ENCODE measurements around the gene GSTM4. TPM values are rescaled to one million over a fixed set of nuclear protein-coding genes. Genes with fewer than 3 reads are reported as not detected.

The GSTM4 gene
- total and polyA plus RNA-seq, 9 of the 15 experiments (the other 6 are each of a cell fraction or from before 2014, with no cell fraction given) = 18.8 to 53.4 (median 38.8) TPM

DNA sequence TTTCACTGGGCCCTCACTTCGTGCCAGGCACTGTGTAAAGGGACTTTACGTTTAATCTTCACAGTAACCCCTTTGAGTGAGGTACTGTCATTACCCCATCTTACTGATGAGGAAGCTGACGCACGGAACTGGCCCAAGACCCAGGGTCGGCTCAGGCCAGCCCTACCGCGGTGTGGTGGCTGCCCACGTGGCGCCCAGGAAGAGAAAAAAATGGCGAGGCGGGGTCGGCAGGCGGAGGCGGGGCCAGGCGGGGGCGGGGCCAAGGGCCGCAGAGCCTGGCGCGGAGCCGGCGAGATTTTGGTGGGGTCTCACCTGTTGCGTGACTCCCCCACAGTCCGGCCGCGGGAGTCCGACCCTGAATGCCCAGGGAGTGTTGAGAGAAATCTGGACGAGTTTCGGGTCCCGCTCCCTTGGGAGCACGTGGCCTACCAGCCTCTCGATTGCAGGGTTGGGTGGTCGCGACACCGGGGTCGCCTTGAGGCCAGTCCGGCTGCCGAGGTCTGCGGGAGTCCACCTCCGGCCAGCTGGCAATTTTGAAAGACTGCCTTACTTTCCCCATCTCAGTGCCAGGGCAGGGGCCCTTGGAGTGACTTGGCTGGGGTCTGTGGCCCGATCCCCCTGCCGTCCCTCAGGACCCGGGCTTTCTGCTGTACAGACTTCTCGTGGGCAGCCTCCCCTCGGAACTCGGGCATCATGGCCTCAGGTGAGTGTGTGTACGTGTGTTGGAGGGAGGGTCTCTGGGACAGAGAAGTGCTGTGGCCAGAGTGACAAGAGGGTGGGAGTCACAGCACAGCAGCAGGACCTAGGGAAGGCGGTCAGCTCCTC is 36.1 kb upstream of the GSTM4 start, which contains the start of the genes AMPD2 and GNAT2 (continued):
- TF ChIP-seq, protein P1, sequence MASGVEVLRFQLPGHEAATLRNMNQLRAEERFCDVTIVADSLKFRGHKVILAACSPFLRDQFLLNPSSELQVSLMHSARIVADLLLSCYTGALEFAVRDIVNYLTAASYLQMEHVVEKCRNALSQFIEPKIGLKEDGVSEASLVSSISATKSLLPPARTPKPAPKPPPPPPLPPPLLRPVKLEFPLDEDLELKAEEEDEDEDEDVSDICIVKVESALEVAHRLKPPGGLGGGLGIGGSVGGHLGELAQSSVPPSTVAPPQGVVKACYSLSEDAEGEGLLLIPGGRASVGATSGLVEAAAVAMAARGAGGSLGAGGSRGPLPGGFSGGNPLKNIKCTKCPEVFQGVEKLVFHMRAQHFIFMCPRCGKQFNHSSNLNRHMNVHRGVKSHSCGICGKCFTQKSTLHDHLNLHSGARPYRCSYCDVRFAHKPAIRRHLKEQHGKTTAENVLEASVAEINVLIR (CRISPR knock-in tag; IDR thresholded peaks at IDR 0.05) = no peak
- no peak for TF ChIP-seq CHD4 (IDR thresholded peaks at IDR 0.05; ENCODE audit: insufficient read depth, insufficient replicate concordance, low read depth, low read length, poor library complexity, severe bottlenecking)
- TF ChIP-seq MAX (CRISPR knock-in tag; IDR thresholded peaks at IDR 0.05) = peak; percentile 98
- peak; percentile 56; the same call in 1 of the 2 replicates for TF ChIP-seq FOSL1 (tag; conservative IDR thresholded peaks at IDR 0.05)
- TF ChIP-seq ZKSCAN8 (CRISPR knock-in tag; IDR thresholded peaks at IDR 0.05) = no peak
- no peak for TF ChIP-seq HMBOX1 (IDR thresholded peaks at IDR 0.05)
- TF ChIP-seq CREM (IDR thresholded peaks at IDR 0.05; ENCODE audit: low read depth) = peak; percentile 35; the same call in 1 of the 2 replicates
- TF ChIP-seq PURB (CRISPR knock-in tag; IDR thresholded peaks at IDR 0.05; ENCODE audit: low read depth) = no peak; the same call in 1 of the 2 replicates
- TF ChIP-seq, protein P2, sequence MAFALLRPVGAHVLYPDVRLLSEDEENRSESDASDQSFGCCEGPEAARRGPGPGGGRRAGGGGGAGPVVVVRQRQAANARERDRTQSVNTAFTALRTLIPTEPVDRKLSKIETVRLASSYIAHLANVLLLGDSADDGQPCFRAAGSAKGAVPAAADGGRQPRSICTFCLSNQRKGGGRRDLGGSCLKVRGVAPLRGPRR (CRISPR knock-in tag; IDR thresholded peaks at IDR 0.05) = no peak
- no peak for TF ChIP-seq TAF7 (tag; IDR thresholded peaks at IDR 0.05)
- TF ChIP-seq ARID4B (CRISPR knock-in tag; IDR thresholded peaks at IDR 0.05) = peak; percentile 82
- no peak for TF ChIP-seq TAF15 (IDR thresholded peaks at IDR 0.05; ENCODE audit: low read depth, low read length)
- no peak for TF ChIP-seq SRSF9 (IDR thresholded peaks at IDR 0.05; ENCODE audit: borderline replicate concordance, low read depth, low read length)
- TF ChIP-seq ILK (tag; IDR thresholded peaks at IDR 0.05; ENCODE audit: borderline replicate concordance, low read depth) = no peak
- no peak for TF ChIP-seq SRSF1 (IDR thresholded peaks at IDR 0.05; ENCODE audit: low read depth, low read length)
- TF ChIP-seq OTX1 (CRISPR knock-in tag; IDR thresholded peaks at IDR 0.05) = no peak
- TF ChIP-seq STAG1 (CRISPR knock-in tag; IDR thresholded peaks at IDR 0.05; ENCODE audit: borderline replicate concordance) = no peak
- TF ChIP-seq TRIM24 (IDR thresholded peaks at IDR 0.05) = no peak
- no peak for TF ChIP-seq ETV6 (IDR thresholded peaks at IDR 0.05; ENCODE audit: borderline replicate concordance in 1 of 2, low read depth in 2 of 2, low read length in 1 of 2)
- TF ChIP-seq ETV6 (CRISPR knock-in tag; IDR thresholded peaks at IDR 0.05; ENCODE audit: borderline replicate concordance) = no peak
- no peak for TF ChIP-seq ZNF764 (CRISPR knock-in tag; IDR thresholded peaks at IDR 0.05; ENCODE audit: low read depth)

Measured in K562 (cell line).